ENCODE data around the gene RAC3.

The RAC3 gene

DNA sequence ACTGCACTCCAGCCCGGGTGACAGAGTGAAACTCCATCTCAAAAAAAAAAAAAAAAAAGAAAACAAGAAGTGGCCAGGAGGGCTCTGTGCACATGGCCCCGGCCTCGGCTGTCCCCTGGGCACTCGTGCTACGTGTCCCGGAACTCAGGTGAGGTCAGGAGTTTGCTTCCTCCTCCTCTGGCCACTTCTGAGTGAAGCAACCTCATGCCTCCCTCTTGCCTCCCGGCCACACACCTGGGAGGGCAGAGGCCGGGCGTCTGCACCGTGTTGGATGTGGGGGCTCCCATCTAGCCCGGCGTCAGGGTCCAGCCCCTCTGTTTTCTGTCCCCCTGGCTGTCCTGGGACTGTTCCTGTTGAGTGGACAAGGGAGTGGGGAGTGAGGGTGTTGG is 31.9 kb upstream of the RAC3 start:
- no peak for DNase-seq (ENCODE audit: low read depth)

GRCh38 chr17:81999976-82000802 is 31.3 kb upstream of the RAC3 start:
- no peak for DNase-seq (ENCODE audit: low read depth)

DNA sequence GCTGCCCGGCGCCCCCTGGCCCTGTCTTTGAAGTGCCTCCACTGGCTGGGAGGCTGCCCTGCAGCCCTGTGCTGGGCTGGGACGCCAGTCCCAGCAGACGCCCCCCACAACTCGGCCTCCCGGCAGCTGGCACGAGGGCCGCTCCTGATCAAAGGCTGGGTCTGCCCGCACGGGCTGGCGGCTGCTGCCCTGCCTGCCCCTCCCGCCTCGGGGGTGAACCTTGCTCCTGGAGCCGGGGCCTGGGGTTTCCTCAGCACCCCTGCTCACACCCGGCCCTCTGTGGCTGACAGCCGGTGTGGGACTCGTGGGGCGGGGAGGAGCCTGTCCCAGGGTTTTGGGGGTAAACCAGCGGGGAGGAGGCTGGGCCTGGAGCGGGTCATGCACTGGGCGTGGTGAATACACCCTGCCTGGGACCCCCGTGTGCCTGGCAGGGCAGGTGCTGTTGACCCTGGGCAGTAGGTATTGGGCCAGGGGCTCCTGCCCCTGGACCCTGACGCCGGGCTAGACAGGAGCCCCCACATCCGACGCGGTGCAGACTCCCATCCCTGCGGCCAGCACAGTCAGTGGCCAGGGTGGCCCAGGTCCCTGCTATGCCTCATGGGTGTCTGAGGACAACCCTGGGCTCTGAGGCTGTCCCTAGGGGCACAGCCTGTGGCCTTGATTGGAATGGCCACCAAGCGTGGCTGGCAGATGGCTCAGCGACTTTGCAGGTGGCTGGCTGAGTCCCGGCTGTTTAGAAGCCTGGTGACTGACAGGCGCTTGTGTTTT is 30.5 kb upstream of the RAC3 start:
- DNase-seq (ENCODE audit: low read depth) = no peak

- DNase-seq (ENCODE audit: low read depth) = no peak
These were observed 29.9 kb upstream of the RAC3 start for GRCh38 chr17:82001571-82002056.

DNA sequence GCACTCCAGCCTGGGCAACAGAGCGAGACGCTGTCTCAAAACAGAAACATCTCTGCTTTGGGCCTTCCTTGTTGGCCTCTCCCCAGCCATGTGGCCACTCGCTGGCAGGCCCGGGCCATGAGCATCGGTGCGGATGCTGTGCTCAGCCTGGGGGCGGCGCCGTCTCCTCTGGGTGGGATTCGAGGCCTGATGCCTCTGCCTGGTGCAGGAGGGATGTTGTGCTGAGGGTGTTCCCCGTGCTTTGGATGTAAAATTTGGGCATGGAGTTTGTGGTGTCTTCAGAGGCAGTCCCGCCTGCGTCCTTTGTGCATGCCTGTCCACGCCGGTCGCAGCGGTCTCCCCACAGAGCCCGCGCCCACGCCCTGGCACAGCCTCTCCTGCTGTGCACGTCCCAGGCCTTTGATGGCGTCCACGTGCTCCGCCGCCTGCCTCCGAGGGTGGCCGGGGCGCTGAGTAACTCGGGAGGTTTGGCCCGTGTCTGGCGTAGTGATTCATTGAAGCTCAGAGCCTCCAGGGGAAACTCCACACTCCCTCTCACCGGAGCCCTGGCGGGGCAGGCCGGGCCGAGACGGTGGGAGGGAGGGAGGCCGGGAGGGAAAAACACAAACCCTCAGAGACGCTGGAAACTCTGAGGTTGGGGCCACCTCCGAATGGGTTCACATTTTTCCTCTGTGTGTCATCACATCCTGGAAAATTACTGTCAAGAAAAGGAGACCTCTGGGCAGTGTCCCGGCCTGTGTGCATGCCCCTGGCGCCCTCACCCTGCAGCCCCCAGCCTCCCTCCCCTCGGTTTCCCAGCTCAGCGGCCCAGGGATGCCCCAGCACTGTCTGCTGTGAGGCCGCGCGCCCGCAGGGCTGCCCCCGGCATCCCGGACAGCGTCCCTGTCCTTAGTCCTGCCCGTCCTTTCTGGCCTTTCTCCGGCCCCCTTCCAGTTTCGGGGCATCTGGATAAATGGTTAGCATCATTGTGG is 27.8 kb upstream of the RAC3 start:
- peak; percentile 92 for DNase-seq (ENCODE audit: low read depth)

DNA sequence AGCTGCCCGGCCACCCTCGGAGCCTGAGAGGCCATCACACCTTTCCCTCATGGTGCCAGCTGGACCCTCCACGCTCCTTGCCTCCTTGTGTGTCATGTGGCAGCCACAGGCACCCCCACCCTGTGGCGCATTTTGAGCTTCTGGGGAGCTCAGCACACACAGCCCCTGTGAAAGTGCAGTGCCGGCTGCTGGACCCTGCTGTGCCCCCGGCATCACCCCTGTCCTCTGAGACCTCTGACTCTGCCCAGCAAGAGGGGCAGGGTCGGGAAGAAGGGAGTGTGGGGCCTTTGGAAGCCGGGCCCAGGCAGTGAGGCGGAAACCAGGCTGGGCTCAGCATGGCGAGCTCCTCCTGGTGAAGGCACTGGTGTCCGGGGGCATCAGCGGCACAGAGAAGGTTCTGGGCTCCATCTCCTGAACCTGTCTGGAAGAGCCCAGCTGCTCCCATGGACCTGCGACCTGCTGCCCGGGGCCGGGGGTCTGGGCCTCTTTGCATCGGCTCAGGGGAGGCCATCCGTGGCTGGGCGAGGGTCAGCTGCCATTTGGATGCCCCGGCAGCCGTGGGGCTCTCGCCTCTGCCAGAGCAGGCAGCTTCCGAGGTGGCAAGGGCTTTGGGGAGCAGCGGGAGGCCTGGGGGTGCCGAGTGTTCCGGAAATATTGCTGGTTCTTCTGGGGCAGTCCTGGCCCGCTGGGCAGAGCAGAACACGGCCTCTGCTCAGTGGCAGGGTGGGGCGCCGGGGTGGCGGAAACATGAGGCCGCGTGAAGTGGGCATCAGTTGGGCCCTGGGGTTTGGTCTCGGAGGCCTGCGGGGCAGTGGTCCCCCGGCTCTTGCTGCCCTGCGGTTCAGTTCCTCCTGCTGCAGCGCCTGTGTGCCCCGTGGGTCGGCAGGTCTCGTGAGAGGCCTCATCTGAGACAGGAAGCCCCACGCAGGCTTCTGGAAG is 26.7 kb upstream of the RAC3 start:
- DNase-seq (ENCODE audit: low read depth) = no peak

- DNase-seq (ENCODE audit: low read depth) = no peak
These were observed 25.7 kb upstream of the RAC3 start for GRCh38 chr17:82005701-82006348.

DNA sequence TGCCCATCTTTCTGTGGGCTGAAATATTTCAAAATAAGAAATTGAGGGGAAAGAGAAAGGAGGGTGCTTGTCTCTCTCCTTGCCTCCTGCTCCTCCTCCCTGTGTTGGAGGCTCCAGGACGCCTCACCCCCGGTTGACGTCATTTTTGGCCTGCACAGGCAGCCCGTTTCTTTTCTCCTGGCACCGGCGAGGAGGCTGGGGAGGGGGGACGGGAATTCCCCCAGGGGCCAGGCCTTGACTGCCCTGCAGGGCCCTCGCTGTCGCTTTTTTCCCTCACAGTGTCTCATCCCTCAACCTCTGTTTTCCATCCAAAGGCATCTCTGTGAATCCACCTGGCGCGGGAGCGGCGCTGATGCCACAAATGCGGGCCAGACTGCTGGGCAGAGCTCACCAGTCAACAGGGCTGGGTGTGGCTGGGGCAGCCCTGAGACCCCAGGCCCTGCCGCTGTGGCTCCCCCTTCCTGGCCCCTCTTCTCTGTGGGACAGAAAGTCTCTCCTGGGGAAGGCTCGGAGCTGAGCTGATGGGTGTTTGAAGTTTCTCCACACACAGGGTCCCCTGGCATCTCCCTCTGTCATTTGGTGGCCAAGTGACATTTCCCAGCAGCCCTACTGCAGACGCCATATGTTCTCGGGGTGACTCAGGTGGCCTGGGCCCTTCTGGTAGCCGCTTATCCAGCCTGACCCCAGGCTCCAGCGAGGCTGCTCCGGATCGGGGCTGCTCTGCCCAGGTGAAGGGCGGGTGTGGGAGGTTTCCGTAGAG is 24.8 kb upstream of the RAC3 start:
- no peak for DNase-seq (ENCODE audit: low read depth)

DNA sequence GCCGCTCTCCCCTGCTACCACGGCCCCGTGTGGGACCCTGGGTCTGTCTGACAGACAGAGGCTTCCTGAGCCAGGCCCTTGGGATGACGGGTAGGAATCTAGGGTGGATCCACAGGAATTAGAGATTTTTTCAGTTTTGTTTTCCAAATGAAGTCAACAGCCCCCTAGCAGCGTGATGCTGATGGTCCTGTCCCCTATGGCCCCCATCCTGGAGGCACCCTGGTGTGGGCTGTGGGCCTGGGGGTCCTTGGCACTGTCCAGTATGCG is 24.3 kb upstream of the RAC3 start:
- no peak for DNase-seq (ENCODE audit: low read depth)

DNA sequence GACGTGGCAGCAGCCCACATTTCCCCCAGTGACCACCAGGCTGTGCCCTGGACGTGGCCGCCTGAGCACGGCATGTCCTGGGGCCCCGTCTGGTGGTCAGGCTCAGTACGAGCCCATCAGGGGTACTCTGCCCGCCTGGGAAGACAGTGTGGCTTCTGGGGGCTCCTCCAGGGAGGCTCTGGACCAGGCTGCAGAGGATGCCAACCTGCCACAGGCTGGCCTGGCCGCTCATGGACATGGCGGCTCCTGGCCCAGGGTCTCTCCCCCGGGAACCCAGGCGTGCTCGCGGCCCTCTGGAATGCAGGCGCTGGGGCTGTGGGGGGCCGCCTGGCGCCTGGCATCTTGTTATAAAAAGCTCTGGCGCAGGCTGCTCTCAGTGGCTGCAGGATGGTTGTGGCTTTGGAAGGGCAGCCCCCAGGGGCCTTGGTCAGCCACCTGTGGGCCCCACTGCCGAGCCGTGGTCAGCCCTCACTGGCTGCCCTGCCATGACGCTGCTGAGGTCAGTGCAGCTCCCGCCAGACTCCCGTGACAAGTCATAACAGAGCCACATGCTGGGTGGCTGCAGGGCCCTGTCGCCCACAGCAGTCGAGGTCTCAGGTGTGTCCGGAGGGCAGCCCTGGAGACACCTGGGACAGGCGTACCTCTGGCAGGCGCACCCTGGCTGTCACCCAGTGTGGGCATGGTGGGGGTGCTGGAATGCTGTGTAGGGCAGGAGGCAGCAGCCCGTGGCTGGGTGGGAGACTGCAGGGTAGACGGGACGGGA is 23.8 kb upstream of the RAC3 start:
- no peak for DNase-seq (ENCODE audit: low read depth)

- DNase-seq (ENCODE audit: low read depth) = no peak
These were observed 23.1 kb upstream of the RAC3 start for GRCh38 chr17:82008258-82008940.

GRCh38 chr17:82008941-82009405 is 22.5 kb upstream of the RAC3 start:
- no peak for DNase-seq (ENCODE audit: low read depth)

GRCh38 chr17:82009413-82009812 is 22.1 kb upstream of the RAC3 start:
- DNase-seq (ENCODE audit: low read depth) = no peak

DNA sequence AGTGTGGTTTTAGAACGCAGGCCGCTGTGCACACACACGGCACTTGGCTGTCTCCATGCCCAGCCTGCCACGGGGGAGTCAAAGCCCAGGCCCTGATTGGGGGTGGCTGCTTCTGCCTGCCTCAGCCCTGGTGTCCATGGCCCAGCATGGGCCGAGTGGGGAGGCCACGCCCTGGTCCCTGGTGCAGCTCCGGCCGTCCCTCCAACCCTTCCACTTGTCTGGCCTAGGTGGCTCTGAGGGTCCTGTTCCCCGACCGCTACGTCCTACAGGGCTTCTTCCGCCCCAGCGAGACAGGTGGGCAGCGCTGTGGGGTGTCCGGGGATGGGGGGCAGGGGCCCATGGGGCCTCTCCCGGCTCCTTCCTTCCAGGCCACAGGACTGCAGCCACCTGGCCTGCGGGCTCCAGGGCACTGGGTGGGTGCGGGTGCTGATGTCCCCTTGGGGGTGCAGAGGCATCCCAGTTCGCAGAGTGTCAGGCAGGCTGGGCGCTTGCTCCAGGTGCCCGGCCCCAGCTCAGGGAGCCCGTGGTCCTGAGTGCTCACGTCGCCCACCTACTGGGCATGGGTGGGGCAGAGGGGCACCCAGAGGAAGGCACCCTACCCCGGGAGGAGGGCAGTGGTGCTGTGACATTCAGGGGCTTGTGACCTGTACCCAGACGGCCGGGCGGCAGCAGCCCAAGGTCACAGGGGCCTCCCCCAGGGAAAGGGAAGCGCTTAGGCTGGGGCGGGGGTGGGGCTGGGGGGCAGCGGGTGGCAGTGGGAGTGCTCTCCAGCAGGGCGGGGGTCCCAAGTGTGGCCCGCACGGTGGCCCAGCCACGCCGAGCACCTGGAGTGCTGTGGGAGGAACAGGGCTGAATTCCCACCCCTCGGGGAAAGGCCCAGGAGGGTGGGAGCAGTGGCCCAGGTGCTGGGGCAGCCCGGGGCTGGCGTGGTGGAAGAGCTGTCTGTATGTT is 20.6 kb upstream of the RAC3 start:
- DNase-seq (ENCODE audit: low read depth) = no peak

DNA sequence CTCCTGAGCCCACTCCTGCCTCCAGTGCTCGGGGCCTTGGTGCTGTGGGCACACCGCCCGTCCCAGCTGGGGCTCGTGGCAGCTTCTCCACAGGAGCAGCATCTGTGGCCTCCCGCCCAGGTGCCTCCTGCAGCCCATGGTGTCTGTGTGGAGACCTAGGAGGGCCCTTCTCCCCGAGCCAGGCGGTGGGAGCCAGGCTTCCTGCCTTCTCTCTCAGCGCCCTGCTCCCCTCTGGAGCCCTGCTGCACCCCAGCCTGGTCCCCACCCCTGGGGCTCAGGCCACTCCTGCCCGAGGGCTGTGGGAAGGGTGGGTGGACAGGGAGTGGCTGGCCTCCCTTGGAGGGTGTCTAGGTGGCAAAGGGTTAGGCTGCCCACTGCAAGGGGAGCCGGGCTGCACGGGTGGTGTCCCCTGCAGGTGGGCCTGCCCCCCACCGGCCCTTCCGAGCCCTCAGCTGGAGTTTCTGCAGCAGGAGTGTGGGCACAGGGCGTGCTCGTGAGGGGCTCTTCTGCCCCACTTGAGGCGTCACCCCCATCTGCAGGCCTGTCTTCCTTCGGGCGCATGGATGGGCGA is 19.8 kb upstream of the RAC3 start:
- DNase-seq (ENCODE audit: low read depth) = no peak

DNA sequence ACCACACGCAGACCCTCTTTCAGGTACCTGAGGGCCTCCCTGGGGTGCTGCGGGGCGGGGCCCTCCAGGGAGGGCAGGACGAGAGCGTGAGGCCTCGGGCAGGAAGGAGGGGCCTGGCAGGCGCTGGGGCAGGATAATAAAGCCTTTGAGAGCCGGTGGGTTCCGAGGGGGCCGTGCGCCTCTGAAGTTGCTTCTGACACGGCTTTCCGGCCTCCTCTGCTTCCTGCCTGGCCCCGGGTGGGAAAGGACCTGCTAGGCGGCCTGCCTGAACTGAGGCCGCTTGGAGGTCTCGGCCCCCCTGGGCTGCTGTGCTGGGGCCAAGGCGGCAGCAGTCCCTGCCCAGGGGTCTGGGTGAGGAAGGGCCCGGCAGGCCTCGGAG is 19.2 kb upstream of the RAC3 start:
- DNase-seq (ENCODE audit: low read depth) = no peak
